WTC11 (cell line): Measurements from ENCODE around the gene CTNND2. TPM values are rescaled to one million over a fixed set of nuclear protein-coding genes. Genes with fewer than 3 reads are reported as not detected.

Experiments
- ATAC-seq: fragments of 200-7000 bp; cut with Tn5 transposase; 2 replicates; pipeline ENCODE4 v1.10.0; 2021; ENCODE audit warnings: mild to moderate bottlenecking, moderate library complexity
- CTCF ChIA-PET: fragments of 300-600 bp; sonication (Branson Sonifier 250); formaldehyde crosslinking; loops from one replicate; lab custom pipeline; 2021; ENCODE audit warnings: antibody characterized with exemption; lab: Charles Lee
- POLR2A ChIA-PET: fragments of 350-600 bp; sonication (Branson Sonifier 250); formaldehyde crosslinking; loops from one replicate; lab custom pipeline; 2021; ENCODE audit warnings: antibody characterized with exemption; lab: Charles Lee
- DNase-seq: peaks from one replicate; pipeline ENCODE4 v3.0.0; 2021; ENCODE audit warnings: low spot score
- H3K27ac Mint-ChIP-seq: 2 replicates; pipeline ENCODE4 v1.8.0; 2021; ENCODE audit warnings: mixed read lengths
- H3K27me3 Mint-ChIP-seq: 2 replicates; pipeline ENCODE4 v1.8.0; 2021; ENCODE audit warnings: low read depth, mild to moderate bottlenecking, moderate library complexity, mixed read lengths
- H3K36me3 Mint-ChIP-seq: 2 replicates; pipeline ENCODE4 v1.8.0; 2021; ENCODE audit warnings: mixed read lengths
- H3K4me1 Mint-ChIP-seq: 2 replicates; pipeline ENCODE4 v1.8.0; 2022; ENCODE audit warnings: mixed read lengths
- H3K4me3 Mint-ChIP-seq: 2 replicates; pipeline ENCODE4 v1.8.0; 2021; ENCODE audit warnings: mild to moderate bottlenecking, moderate library complexity, mixed read lengths
- H3K9me3 Mint-ChIP-seq: 2 replicates; pipeline ENCODE4 v1.8.0; 2021; ENCODE audit warnings: mixed read lengths
- ATF2 ChIP-seq: sonication (generic); formaldehyde crosslinking; IDR thresholded peaks from 2 replicates; pipeline ENCODE4 v1.8.1; 2022; ENCODE audit warnings: low read depth, missing genetic modification reagents, borderline replicate concordance
- CREB1 ChIP-seq: sonication (generic); formaldehyde crosslinking; IDR thresholded peaks from 2 replicates; pipeline ENCODE4 v1.8.0; 2023; ENCODE audit warnings: mild to moderate bottlenecking, missing genetic modification reagents
- CTCF ChIP-seq: fragments of 200-600 bp; IDR thresholded peaks from 2 replicates; pipeline ENCODE4 v1.8.0; 2022; ENCODE audit warnings: antibody characterized with exemption
- FOXJ3 ChIP-seq: sonication (generic); formaldehyde crosslinking; IDR thresholded peaks from 2 replicates; pipeline ENCODE4 v1.9.0; 2021; ENCODE audit warnings: missing genetic modification reagents, mild to moderate bottlenecking, borderline replicate concordance
- FOXK1 ChIP-seq: sonication (generic); formaldehyde crosslinking; IDR thresholded peaks from 2 replicates; pipeline ENCODE4 v1.8.0; 2022; ENCODE audit warnings: mild to moderate bottlenecking, moderate library complexity, missing genetic modification reagents
- FOXP1 ChIP-seq: sonication (generic); formaldehyde crosslinking; IDR thresholded peaks from 2 replicates; pipeline ENCODE4 v1.8.0; 2022; ENCODE audit warnings: missing genetic modification reagents, mild to moderate bottlenecking, moderate library complexity, borderline replicate concordance
- IRF2 ChIP-seq: sonication (generic); formaldehyde crosslinking; IDR thresholded peaks from 2 replicates; pipeline ENCODE4 v1.8.0; 2022; ENCODE audit warnings: low read depth, missing genetic modification reagents, borderline replicate concordance
- KAT7 ChIP-seq: sonication (generic); formaldehyde crosslinking; IDR thresholded peaks from 2 replicates; pipeline ENCODE4 v1.8.1; 2023; ENCODE audit warnings: missing genetic modification reagents, mild to moderate bottlenecking, borderline replicate concordance
- MXD4 ChIP-seq: fragments of 250-450 bp; sonication (Bioruptor Pico); IDR thresholded peaks from 2 replicates; pipeline ENCODE4 v1.8.0; 2021; ENCODE audit warnings: mild to moderate bottlenecking, moderate library complexity, borderline replicate concordance
- MYBL2 ChIP-seq: sonication (generic); formaldehyde crosslinking; IDR thresholded peaks from 2 replicates; pipeline ENCODE4 v1.8.1; 2023; ENCODE audit warnings: mild to moderate bottlenecking, moderate library complexity, missing genetic modification reagents
- NFE2L1 ChIP-seq: sonication (generic); formaldehyde crosslinking; IDR thresholded peaks from 2 replicates; pipeline ENCODE4 v1.8.1; 2023; ENCODE audit warnings: missing genetic modification reagents
- NFYB ChIP-seq: sonication (generic); formaldehyde crosslinking; conservative IDR thresholded peaks from 2 replicates; pipeline ENCODE4 v1.8.0; 2022; ENCODE audit warnings: low read depth, missing genetic modification reagents
- NR3C1 ChIP-seq: sonication (generic); formaldehyde crosslinking; conservative IDR thresholded peaks from 2 replicates; pipeline ENCODE4 v1.8.1; 2023; ENCODE audit warnings: low read depth, mild to moderate bottlenecking, missing genetic modification reagents
- OVOL2 ChIP-seq: fragments of 250-450 bp; sonication (Bioruptor Pico); IDR thresholded peaks from 2 replicates; pipeline ENCODE4 v1.9.0; 2021; ENCODE audit warnings: mild to moderate bottlenecking, borderline replicate concordance
- PRDM15 ChIP-seq: sonication (generic); formaldehyde crosslinking; IDR thresholded peaks from 2 replicates; pipeline ENCODE4 v1.8.0; 2022; ENCODE audit warnings: missing genetic modification reagents
- PRRX2 ChIP-seq: fragments of 250-450 bp; sonication (Bioruptor Pico); IDR thresholded peaks from 2 replicates; pipeline ENCODE4 v1.8.0; 2021; ENCODE audit warnings: mild to moderate bottlenecking
- RORB ChIP-seq: fragments of 250-450 bp; sonication (Bioruptor Pico); IDR thresholded peaks from 2 replicates; pipeline ENCODE4 v1.9.0; 2021; ENCODE audit warnings: mild to moderate bottlenecking
- SMAD3 ChIP-seq: sonication (generic); formaldehyde crosslinking; IDR thresholded peaks from 2 replicates; pipeline ENCODE4 v1.8.0; 2022; ENCODE audit warnings: missing genetic modification reagents, mild to moderate bottlenecking, borderline replicate concordance
- SP1 ChIP-seq: sonication (generic); formaldehyde crosslinking; conservative IDR thresholded peaks from 2 replicates; pipeline ENCODE4 v1.8.1; 2022; ENCODE audit warnings: missing genetic modification reagents
- STAT6 ChIP-seq: sonication (generic); formaldehyde crosslinking; conservative IDR thresholded peaks from 2 replicates; pipeline ENCODE4 v1.8.1; 2023; ENCODE audit warnings: mild to moderate bottlenecking, low read depth, missing genetic modification reagents, moderate library complexity
- ZNF121 ChIP-seq: sonication (generic); formaldehyde crosslinking; IDR thresholded peaks from 2 replicates; pipeline ENCODE4 v1.8.0; 2023; ENCODE audit warnings: missing genetic modification reagents
- ZNF138 ChIP-seq: sonication (generic); formaldehyde crosslinking; conservative IDR thresholded peaks from 2 replicates; pipeline ENCODE4 v1.8.1; 2022; ENCODE audit warnings: mild to moderate bottlenecking, moderate library complexity, missing genetic modification reagents
- ZNF512 ChIP-seq: sonication (generic); formaldehyde crosslinking; IDR thresholded peaks from 2 replicates; pipeline ENCODE4 v1.8.1; 2022; ENCODE audit warnings: missing genetic modification reagents, borderline replicate concordance
- ZNF671 ChIP-seq: fragments of 250-450 bp; sonication (Bioruptor Pico); IDR thresholded peaks from 2 replicates; pipeline ENCODE4 v1.8.0; 2021; ENCODE audit warnings: mild to moderate bottlenecking
- total RNA-seq: library from RNA; stranded (reverse); gene quantifications from 3 replicates; pipeline ENCODE4 v1.2.3, GENCODE V29; 2021

Gene CTNND2
- total RNA-seq, 1 experiment from 2014 or later = 11.9 TPM

GRCh38 chr5:11302663-11303062 lies 601.6 kb downstream of the CTNND2 start (continued):
- TF ChIP-seq PRDM15 (CRISPR knock-in tag) = no peak
- TF ChIP-seq ZNF121 (CRISPR knock-in tag) = no peak
- TF ChIP-seq FOXP1 (CRISPR knock-in tag) = no peak
- no peak for TF ChIP-seq ZNF512 (CRISPR knock-in tag)

- DNase-seq (no peak), ATAC-seq (no peak)
- H3K27ac Mint-ChIP-seq = no peak overlapping the region
- ChIA-PET POLR2A (interaction anchor here (0.7 kb wide), 1 partner anchor 85 kb away, joined by 5 read pairs; no protein-coding TSS in a partner anchor), CTCF (no interaction called here)
- 0 out of 2 replicates have a peak, but pooled peaks cover 2% of the 10 kb centered on the region for H3K4me1 Mint-ChIP-seq
- no peaks in the 10 kb centered on the region for H3K36me3 Mint-ChIP-seq
- H3K27me3 Mint-ChIP-seq = no peaks in the 10 kb centered on the region
- no peak overlapping the region for H3K4me3 Mint-ChIP-seq
- H3K9me3 Mint-ChIP-seq = no peaks in the 10 kb centered on the region
- TF ChIP-seq ZNF121 (CRISPR knock-in tag) = no peak
- no peak for TF ChIP-seq NFYB (CRISPR knock-in tag)
- no peak for TF ChIP-seq ZNF671 (CRISPR knock-in tag)
- no peak for TF ChIP-seq CTCF
- no peak for TF ChIP-seq PRRX2
- TF ChIP-seq CREB1 (CRISPR knock-in tag) = no peak
- TF ChIP-seq KAT7 (CRISPR knock-in tag) = no peak
- no peak for TF ChIP-seq NR3C1 (CRISPR knock-in tag)
- TF ChIP-seq OVOL2 (CRISPR knock-in tag) = no peak
- no peak for TF ChIP-seq FOXK1 (CRISPR knock-in tag)
- TF ChIP-seq ZNF138 (CRISPR knock-in tag) = no peak
- no peak for TF ChIP-seq ATF2
Observed at GRCh38 chr5:11301171-11301570, 603.1 kb downstream of the CTNND2 start.

GRCh38 chr5:11300736-11301135 lies 603.5 kb downstream of the CTNND2 start:
- ATAC-seq (no peak), DNase-seq (no peak)
- H3K4me1 Mint-ChIP-seq = no peaks in the 10 kb centered on the region
- H3K27me3 Mint-ChIP-seq = no peaks in the 10 kb centered on the region
- H3K36me3 Mint-ChIP-seq = no peaks in the 10 kb centered on the region
- H3K27ac Mint-ChIP-seq = no peak overlapping the region
- TF ChIP-seq SP1 (CRISPR knock-in tag) = no peak
- TF ChIP-seq MXD4 (CRISPR knock-in tag) = no peak
- TF ChIP-seq NFE2L1 = no peak
- no peak for TF ChIP-seq NFYB (CRISPR knock-in tag)
- no peak for TF ChIP-seq STAT6 (CRISPR knock-in tag)
- no peak for TF ChIP-seq IRF2 (CRISPR knock-in tag)
- TF ChIP-seq SMAD3 (CRISPR knock-in tag) = no peak
- no peak for TF ChIP-seq MYBL2 (CRISPR knock-in tag)
- no peak for TF ChIP-seq FOXJ3 (CRISPR knock-in tag)
- no peak for TF ChIP-seq RORB (CRISPR knock-in tag)
- no peak overlapping the region for H3K4me3 Mint-ChIP-seq
- no peaks in the 10 kb centered on the region; the same call in 1 of the 2 replicates for H3K9me3 Mint-ChIP-seq
- ChIA-PET POLR2A (interaction anchor here (0.7 kb wide), 1 partner anchor 85 kb away, joined by 5 read pairs; no protein-coding TSS in a partner anchor), CTCF (no interaction called here)
